Stimulated activated CD8-positive, alpha-beta memory T cell treated with anti-CD3 and anti-CD28 coated beads, Interleukin-4, amount 100 ng/mL, for 48 hours (primary cell): ENCODE results near the gene FCN3.
A peak's percentile ranks its signal among the peaks of the same experiment; 100 is the strongest.
"Not testable (repeated sequence)": the region's sequence is repeated elsewhere in the genome, so short reads cannot be mapped to it uniquely, and the experiment has no call there.

Experiments
- DNase-seq: peaks from one replicate; pipeline ENCODE4 v3.0.0-alpha.2; 2020

FCN3 gene

DNA sequence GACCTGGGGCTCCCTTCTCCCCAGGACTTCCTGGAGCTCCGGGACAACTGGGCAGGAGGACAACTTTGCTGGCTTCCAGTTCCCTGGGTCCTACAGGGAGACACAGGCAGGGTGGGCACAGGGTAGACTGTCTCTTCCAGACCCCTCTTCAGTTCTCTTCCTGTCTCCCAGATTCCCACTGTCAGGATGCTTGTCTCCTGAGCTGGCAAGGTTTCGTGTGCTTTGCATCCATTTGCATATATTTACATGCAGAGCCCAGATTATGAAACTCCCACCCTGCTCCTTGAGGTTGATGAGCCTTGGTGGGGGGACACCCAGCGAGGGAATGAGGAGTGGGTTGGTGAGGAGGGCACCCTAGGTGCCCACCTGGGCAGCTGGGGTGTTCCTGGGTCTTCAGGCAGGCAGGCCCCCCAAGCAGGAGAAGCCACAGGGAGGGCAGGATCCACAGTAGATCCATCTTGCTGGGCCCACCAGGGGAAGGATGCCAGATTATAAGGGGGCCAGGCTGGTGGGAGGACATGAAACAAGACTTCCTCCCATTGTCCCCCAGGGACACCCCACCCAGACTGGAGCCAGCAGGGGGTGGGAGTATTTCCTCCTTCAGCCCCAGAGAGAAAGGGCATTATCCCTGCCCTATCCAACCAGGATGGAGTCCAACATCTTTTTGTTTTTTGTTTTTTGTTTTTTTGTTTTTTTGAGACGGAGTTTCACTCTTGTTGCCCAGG lies at the start of gene FCN3:
TSS of gene FCN3 (minus strand) at position 463 of the 725 bp plus-strand sequence. CDS start at position 457, 6 bp downstream.
- no peak for DNase-seq

DNA sequence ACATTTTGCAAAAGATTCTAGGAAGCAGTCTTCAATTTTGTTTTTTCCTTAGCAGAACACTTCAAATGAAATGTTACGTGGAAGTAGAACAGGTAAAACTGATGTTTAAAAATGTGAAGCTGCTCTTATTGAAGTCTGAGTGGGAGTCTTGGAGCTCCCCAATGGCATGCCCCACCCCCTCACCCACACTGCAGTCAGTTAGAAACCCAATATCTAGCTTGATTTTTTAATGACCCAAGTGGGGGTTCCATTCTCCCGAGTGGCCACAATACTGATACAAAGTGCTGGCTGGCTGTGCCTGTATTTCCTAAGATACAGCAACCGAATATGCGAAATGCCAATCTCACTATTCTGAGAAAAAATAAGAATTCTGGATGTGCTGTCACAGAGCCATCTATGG lies 49.1 kb upstream of the FCN3 start:
- DNase-seq, result no peak

DNA sequence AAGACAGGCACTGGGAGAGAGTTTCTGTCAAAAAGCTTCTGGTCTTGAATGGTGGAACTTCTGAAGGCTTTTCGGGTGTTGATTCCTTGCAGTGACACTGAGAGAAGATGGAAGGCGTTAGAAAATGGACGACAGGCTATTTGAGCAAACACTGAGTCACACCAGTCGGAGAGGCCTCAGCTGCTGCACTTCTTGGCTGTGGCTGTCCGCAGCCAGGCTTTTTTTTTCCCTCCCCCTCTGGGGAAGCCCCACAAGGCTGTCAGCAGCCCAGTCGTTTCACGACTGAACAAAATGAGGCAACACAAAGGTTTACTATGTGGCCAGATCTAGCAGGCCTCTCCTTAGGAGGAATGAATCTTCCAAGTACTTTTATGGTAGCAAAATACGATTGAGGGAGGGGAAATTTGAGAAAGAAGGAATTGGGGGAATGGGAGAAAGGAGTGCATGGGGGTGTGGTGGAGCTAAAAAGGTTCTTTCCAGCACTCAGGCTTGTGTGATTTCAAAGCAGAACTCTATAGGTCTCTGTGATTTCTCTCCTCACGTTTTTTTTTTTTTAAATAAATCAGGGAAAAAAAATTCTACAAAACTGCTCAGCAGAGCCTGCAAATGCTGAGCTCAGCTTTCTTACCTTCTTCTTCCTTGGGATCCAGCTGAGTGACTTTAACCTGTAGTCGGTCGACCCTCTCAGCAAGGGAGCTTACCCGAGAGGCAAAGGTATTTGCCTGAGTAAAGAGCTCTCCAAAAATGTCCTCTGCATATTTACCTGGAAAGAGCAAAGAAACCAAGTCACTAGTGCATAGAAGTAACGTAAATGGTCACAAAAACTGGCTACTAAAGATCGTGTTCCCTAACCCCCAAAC lies 43.9 kb upstream of the FCN3 start:
- DNase-seq, result peak; percentile 75

DNA sequence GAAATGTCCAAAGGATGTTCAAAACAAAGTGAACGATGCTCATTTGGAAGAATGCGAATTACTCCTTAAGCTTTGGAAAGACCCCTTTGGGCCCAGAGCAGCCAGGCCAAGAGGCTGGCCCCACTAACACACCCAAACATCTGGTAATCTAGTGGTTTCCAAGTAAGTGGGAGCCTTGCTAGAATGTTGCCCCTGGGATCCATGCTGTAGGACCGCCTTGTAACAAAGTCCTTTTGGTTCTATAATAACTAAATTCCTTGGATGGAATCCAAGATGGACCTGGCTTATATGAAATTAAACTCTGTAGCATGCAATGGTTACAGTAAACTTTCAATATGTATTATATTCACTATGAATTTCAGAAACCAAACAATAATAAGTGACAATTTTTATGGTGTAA lies 43.1 kb upstream of the FCN3 start:
- no peak for DNase-seq

DNA sequence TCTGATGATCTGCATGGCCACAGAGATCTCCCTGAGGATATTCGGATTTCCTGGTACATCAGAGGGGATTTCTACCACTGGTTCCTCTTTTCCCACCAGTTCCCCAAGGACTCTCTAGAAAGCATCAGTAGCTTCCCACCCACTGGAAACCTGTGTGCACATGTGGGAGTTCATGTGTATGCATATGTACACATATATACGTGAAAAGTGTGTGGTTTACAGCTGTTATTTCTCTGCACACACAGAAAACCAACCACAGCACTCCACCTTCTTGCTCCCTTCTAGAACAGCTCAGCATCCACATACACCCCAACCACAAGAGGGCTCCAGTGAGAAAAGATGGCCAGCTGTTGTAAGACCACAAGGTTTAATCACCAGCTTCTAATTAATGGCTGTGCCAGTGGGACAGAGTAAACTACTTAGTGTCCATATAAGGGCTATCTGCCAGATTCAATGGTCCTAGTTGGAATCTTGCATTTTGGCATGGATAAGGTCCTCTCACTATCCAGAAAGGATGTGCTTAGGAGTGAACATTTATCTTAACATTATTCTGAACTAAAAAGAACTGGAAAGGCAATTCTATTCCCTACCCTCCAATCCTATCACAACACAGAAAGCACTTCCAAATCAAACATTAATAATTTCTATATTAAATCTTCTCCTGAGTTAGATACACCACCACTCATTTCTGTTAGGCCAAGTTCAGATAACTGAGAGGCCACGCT lies 41.9 kb upstream of the FCN3 start:
- peak; percentile 54 for DNase-seq

DNA sequence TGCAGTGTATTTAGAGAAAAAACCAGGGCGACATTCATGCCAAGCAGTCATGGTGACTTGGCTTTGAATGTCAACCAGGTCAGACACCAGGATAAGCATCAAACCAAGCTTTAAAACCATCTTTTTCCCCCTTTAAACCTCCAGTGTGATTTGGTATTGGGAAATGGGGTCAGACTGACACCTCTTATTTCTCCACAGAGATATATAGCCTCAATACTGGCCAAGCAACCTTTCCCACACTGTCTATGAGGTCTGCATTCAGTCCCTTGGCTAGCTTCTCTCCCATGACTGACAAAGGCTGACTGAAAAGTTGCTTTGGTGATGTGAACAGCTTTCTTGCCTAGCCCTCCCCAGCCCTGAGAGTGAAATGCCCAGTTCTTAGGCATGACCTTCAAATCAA lies 39.5 kb upstream of the FCN3 start:
- DNase-seq, result no peak

DNA sequence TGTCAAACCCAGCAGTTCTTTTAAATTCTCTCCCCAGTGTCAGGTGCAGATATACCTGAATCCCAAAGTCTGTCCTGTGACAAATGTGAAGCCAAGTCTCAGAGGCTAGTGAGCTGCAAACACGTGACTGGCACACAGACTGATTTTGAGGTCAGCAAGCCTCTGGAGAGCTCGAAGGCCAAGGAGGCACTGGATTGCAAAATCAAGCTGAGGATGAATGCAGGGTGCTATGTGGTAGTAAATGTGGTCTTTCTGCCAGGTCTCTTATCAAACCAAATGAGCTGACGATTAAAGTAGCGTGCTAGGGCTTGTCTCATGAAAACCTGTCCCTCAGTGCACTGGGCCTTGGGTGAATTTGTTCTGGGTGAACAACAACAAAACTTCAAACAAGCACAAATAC lies 38.4 kb upstream of the FCN3 start:
- DNase-seq, result no peak

DNA sequence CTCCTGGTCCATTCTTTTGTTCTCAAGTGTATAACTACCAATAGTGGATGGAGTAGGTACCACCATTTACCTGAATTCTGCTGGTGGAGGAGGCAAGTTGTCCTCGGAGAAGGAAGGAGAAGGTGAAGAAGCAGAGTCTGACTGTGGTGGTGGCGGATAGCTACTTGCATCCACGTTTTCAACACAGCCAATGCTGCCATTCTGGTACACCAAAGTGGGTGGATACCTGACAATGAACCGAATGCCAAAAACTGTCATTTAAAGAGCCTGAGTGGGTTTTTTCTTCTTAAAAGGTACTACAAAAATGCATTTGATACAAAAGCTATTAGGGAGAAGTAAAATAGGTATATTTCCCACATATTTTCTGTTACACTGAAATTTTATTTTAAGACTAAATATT lies 37.9 kb upstream of the FCN3 start:
- DNase-seq, result no peak

DNA sequence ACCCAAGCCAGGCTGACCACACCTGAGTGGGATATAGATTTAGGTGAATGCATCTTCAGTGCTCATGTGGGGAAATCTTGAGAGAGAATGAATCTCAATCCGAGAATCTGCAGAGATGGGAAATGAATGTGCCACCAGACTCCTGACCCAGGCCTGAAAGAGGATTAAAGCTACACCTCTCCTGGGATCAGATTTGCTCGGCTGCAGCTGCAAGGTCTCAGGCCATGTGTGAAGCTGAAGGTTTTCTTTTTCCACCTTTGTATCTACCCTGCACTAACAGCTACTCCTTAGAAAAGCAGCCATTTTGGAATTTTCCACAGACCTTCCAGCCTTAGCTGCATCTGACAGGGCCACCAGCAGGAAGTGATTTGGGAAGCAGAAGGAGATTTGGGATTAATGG lies 36.1 kb upstream of the FCN3 start:
- no peak for DNase-seq

DNA sequence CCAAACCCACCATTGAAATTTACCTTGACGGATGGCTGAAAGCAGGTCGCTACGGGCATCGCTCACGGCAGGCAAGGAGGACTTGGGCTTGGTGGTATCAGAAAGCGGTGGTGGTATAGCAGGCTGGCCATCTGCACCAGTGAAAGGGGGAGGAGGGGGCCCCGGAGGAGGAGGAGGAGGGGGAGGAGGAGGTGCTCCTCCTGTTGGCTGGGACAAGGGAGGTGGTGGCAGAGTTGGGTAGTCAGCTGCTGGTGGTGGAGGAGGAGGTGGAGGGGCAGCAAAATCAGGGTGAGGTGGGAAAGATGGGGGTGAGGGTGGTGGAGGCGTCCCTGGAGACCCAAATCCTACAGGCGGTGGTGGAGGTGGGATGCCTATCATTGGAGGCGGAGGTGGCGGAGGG lies 35.0 kb upstream of the FCN3 start:
- DNase-seq, result no peak

DNA sequence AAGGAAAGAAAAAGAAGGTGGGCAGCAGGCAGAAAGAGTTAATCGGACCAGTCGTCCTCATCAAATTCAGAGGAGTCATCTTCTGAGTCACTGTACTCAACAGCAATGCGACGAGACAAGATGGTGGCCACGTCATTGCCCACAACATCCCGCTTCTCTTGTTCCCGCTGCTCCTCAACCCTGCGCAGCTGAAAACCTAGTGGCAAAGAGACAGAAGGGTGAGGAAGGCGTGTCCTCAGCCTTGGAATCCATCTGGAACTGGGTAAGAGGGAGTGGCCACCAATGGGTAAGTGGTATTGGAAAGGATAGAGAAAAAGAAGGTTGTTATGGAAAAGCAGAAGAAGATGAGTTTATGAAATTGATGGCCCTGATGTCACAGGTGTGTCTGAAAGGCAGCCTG lies 33.5 kb upstream of the FCN3 start:
- DNase-seq, result no peak

DNA sequence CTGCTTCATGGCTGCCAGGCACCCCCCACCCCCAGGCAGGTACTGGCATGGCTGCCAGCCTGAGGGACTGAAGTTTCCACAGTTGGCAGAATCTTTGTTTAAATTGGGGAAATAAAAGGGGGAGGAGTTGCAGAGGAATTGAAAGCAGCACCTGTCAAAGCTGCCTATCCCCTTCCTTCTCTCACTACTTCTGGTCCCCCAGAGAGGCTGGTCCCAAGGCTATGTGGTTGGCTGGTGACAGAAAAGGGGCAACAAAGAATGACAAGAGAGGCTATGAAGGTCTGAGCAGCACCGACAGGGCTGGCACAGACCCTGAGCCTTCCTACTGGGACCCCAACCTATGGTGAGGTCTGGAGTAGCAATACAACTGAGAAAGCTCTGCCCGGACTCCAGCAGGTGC lies 32.2 kb upstream of the FCN3 start:
- DNase-seq, result not testable (repeated sequence)

DNA sequence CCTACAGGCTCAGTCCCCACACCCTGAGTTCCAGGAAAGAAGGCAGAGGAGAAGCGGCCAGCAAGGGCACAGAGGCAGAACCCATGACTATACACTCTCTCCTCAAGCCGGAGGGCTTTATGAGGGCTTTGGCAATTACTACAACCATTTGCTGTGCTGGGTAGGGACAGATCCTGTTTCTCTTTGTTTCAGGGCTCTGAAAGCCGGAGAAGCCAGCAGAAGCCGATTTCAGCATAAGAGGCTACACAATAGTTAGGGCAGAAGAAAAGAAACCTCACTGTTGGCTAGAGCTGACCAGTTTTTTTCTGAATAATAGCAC lies 31.7 kb upstream of the FCN3 start:
- no peak for DNase-seq

DNA sequence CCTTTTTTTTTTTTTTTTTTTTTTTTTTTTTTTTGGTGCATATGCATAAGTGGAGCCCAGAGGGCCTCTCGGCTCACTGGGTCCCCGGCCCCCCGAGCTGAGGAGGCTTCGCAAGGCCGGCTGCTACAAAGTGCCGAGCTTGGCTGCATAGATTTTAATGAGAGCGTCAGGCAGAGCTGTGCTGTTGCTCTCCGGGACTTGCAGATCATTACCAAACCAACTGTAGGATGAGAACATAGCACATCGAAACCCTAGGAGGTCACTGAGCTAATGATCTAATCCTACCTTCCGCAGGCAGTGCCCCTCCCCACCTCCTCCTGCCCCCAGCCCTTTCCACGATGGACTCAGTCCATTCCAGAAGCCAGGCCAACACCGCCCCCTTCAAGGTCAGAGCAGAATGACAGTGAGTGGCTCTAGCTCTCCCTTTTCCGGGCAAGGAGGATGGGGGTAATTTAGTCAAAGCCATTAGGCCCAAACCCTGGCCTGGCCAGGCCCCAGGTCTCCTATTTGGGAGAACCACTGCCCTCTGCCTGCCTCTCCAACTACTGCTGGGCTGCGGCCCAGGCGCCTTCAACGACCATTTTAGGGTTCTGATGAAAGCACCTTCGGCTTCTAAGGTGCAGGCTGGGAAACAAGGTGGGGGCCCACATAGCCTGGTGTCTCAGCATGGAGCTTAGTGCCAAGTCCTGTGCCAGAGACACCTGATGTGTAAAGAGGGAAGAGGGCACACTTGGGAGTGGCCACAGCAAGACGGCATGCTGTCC lies 31.2 kb upstream of the FCN3 start:
- DNase-seq, result not testable (repeated sequence)

DNA sequence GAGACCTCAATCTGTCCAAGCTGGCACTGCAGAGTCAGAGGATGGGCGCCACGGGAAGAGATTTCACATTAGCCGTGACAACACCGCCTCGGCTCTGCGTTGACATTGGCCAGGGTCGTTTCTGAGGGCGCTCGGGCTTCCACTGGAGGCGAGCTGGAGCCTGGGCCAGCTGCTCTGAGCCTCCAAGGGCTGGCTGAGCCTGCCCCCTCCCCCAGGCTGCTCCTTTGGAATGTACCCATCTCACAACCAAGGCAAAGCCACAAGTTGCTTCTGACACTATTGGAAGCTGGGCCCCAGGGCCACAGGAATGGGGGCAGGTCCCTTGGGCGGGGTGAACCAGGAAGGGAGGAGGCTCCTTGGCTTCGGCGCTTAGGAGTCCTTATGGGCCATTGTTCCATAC lies 30.4 kb upstream of the FCN3 start:
- no peak for DNase-seq

DNA sequence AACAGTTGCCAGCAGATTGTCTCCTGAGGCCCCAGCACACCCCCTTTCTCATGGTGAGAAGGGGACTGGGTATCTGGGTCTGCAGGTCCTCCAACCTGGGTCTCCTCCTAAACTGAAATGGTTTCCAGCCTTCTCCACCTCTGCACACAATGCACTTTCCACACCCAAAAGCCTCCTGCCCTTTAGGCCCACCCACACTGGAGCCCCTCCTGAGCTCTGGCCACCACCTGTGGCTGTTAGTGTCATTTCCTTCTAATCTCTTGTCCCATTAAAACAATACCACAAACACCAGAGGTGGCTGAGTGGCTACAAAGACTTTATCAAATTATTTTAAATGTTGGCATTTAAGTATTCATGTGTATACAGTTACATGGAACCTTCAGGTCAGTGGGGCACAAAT lies 29.3 kb upstream of the FCN3 start:
- no peak for DNase-seq

DNA sequence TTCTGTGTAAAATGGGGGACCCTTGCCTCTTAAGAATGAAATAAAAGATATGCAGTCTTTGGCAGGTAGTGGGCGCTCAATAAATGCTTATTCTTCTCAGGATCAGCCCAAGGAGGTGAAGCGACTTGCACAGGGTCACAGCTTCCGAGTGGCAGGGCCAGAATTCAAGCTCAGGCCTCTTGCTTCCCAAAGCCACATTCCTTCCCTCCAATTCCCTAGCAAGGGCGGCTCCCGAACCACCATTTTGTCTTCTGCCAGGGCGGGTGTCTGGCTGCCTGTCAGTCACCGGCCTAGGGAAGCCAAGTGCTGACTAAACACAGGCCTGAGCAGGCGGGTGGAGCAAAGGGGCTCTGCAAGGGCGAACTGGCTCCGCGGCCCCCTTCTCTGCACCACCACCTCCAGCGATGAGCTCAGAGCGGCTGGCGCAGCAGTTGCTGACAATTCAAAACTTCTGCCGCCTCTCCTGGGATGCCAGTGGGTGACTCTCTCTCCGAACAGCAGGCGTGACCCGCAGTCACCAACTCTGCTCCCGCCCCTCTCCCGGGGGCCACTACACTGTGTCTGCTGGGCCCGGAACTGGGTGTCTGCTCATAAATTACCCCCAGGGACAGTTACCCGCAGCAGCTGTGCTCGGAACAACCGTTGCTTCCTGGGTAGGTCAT lies 28.6 kb upstream of the FCN3 start:
- DNase-seq, result peak; percentile 54

DNA sequence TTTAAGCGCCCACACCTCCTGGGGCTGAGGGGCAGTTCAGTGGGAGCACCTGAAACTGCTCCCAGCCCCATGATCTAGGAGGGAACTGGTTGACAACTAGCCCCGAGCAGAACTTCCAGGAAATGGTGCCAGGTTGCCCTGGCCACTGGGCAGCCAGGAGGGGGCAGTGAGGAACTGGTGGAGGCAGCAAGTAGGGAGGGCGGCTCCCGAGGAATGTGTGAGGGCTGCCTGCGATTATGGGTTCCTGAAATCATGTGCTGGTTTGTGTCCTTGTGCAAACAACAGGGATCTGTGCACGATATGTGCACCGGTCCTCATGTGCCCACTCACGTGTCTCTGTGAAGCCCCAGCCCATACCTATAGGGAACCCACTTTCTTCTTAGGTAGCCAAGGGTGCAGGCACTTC lies 27.7 kb upstream of the FCN3 start:
- DNase-seq, result peak; percentile 35

DNA sequence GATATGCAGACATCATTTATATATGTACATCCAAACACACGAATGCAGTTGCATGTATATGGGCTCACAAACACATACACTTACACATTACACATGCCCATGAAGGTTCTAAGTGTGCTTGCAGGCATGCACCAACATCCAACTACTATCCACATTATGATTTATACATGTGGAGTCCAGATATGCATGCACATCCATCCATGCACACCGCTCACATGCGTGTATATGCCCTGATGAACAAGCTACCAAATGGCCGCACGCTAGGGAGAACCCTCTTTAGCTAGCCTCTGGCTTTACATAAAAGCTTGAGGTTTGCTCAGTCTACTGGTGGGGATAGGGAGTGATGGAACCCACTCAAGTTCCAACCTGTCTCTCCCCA lies 26.3 kb upstream of the FCN3 start:
- DNase-seq, result no peak

DNA sequence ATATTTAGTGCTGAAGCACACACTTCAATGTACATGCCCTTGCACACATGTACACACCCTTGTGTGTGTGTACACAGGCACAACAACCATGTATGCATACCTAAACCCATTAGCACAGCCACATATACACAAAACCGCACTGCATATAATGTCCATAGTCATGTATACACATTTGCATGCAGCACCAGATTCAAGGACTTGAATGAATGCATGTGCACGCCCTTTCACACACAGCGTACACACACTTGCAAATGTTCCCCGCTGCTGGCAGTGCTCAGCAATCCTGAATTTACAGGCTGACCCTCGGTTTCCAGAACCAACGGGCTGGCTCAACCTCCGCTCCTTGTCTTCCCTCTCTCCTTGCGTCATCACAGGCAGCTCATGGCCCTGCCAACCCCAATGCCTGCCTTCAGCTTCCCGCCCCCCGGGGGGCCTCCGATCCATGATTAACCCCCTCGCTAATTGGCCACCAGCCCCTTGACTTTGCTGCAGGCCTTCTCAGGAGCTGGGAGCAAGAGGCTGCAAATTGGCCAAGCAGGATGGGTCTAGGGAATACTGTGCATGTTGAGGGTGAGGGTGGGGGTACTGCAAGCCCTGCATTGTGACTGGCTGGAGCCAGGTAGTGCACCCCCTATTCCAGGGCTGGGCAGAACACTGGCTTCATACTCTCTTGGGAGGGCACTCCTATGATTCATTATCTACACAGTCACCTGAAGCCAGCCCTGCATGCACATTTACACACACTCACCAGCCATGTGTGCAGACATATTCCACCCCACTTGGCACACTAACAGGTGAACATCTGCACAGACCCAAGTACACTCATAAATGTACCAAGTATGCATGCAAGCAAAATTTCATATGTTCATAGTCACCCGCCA lies 25.7 kb upstream of the FCN3 start:
- DNase-seq, result no peak

DNA sequence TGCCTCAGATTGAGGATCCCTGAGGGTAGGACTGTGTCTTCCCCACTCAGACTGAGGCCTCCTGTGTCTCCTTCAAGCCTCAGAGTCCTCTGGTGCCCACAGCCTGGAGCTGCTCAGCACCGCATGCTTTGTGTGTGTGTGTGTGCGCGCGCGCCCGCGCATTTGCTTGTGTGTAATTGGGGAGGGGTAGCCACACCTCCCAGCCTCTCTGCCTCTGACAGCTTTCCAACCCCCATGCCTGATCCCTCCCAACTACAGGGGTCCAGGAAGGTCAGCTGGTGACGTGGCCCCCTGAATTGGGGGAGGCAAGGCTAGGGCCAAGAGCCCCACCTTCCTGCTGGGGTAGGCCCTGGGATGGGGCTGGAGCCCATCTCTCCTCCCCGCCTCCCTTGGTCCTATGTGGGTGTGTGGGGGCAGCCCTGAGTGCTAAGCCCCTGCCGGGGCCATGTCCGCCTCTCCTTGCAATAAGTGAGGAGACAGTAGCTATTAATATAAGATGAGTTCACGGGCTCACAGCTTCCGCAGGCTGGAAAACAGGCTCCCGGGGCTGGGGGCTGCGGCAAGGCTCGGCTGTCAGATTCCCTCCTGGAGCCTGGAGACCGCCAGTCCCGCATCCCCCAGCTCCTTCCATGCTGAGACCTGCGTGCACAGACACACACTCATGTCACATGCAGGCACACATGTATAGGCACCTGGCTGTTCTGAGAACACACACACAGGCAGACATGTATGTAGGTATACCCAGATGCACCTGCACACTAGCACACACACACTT lies 24.8 kb upstream of the FCN3 start:
- DNase-seq, result no peak
